Cortex of kidney (tissue), 1 donor: Measurements from ENCODE around the gene PCDHB16.
"Not testable (repeated sequence)": the region's sequence is repeated elsewhere in the genome, so short reads cannot be mapped to it uniquely, and the experiment has no call there.

Experiments
- DNase-seq: peaks from one replicate; lab custom pipeline; 2025; lab: John Stamatoyannopoulos, UW

Gene PCDHB16

GRCh38 chr5:141182248-141182647, at the start of gene PCDHB16:
PCDHB16 (plus strand) TSS chr5:141182387; CDS start chr5:141182560, 173 bp downstream.
- DNase-seq, result no peak

GRCh38 chr5:141135030-141135717, 47.0 kb upstream of the PCDHB16 start, which contains the start of gene PCDHB5:
PCDHB5 (plus strand) TSS chr5:141135206; CDS start chr5:141135435, 229 bp downstream.
- DNase-seq, result no peak

- DNase-seq, result no peak
Observed at GRCh38 chr5:141135718-141136266, 46.4 kb upstream of the PCDHB16 start.

- not testable (repeated sequence) for DNase-seq
Observed at GRCh38 chr5:141137346-141137745, 44.8 kb upstream of the PCDHB16 start.

GRCh38 chr5:141149812-141150211, 32.4 kb upstream of the PCDHB16 start, which contains the start of gene PCDHB6:
PCDHB6 (plus strand) TSS chr5:141150057; CDS start chr5:141150258, 201 bp downstream.
- DNase-seq, result no peak

- no peak for DNase-seq
Observed at GRCh38 chr5:141150224-141150992, 31.8 kb upstream of the PCDHB16 start.

GRCh38 chr5:141150993-141151325, 31.2 kb upstream of the PCDHB16 start:
- DNase-seq, result no peak

GRCh38 chr5:141151632-141152031, 30.6 kb upstream of the PCDHB16 start:
- DNase-seq, result not testable (repeated sequence)

GRCh38 chr5:141152096-141152495, 30.1 kb upstream of the PCDHB16 start:
- not testable (repeated sequence) for DNase-seq

- no peak for DNase-seq
Observed at GRCh38 chr5:141155540-141156374, 26.4 kb upstream of the PCDHB16 start.

- not testable (repeated sequence) for DNase-seq
Observed at GRCh38 chr5:141157356-141157755, 24.8 kb upstream of the PCDHB16 start.

GRCh38 chr5:141157901-141158300, 24.3 kb upstream of the PCDHB16 start:
- not testable (repeated sequence) for DNase-seq

GRCh38 chr5:141172381-141173204, 9.6 kb upstream of the PCDHB16 start, which contains the start of gene PCDHB7:
PCDHB7 (plus strand) TSS chr5:141172644; CDS start chr5:141172836, 192 bp downstream.
- DNase-seq, result no peak

- DNase-seq, result not testable (repeated sequence)
Observed at GRCh38 chr5:141174291-141175104, 7.7 kb upstream of the PCDHB16 start.

GRCh38 chr5:141175933-141176332, 6.3 kb upstream of the PCDHB16 start:
- no peak for DNase-seq

GRCh38 chr5:141177577-141178191, 4.5 kb upstream of the PCDHB16 start, which contains the start of gene PCDHB8:
PCDHB8 (plus strand) TSS chr5:141177790; CDS start chr5:141178035, 245 bp downstream.
- DNase-seq, result not testable (repeated sequence)

GRCh38 chr5:141179371-141179770, 2.8 kb upstream of the PCDHB16 start:
- DNase-seq, result not testable (repeated sequence)

- not testable (repeated sequence) for DNase-seq
Observed at GRCh38 chr5:141179876-141180275, 2.3 kb upstream of the PCDHB16 start.

GRCh38 chr5:141180313-141180712, 1.9 kb upstream of the PCDHB16 start:
- DNase-seq, result no peak
